HEK293T (cell line): Measurements from ENCODE around the gene TRAPPC12.
"Not testable (repeated sequence)": the region's sequence is repeated elsewhere in the genome, so short reads cannot be mapped to it uniquely, and the experiment has no call there.

Source experiments
- BHLHE40 ChIP-seq: fragments of 450-650 bp; IDR thresholded peaks from 2 replicates; pipeline ENCODE4 v1.6.1; 2016; ENCODE audit warnings: mild to moderate bottlenecking, moderate library complexity, borderline replicate concordance
- FOXK2 ChIP-seq: fragments of 450-650 bp; IDR thresholded peaks from 2 replicates; pipeline ENCODE4 v1.6.1; 2016; ENCODE audit warnings: mild to moderate bottlenecking
- FOXM1 ChIP-seq: fragments of 450-650 bp; IDR thresholded peaks from 2 replicates; pipeline ENCODE4 v1.6.1; 2017; ENCODE audit warnings: mild to moderate bottlenecking, borderline replicate concordance
- HDGF ChIP-seq: fragments of 450-650 bp; IDR thresholded peaks from 2 replicates; pipeline ENCODE4 v1.6.1; 2017; ENCODE audit warnings: antibody characterized with exemption, borderline replicate concordance
- L3MBTL2 ChIP-seq: fragments of 450-650 bp; conservative IDR thresholded peaks from 2 replicates; pipeline ENCODE4 v1.6.1; 2016; ENCODE audit warnings: mild to moderate bottlenecking
- NFRKB ChIP-seq: fragments of 450-650 bp; IDR thresholded peaks from 2 replicates; pipeline ENCODE4 v1.6.1; 2016; ENCODE audit warnings: mild to moderate bottlenecking, moderate library complexity
- SP1 ChIP-seq: fragments of 450-650 bp; IDR thresholded peaks from 2 replicates; pipeline ENCODE4 v1.6.1; 2017
- TF ChIP-seq, protein P1 (sequence below): fragments of 450-650 bp; IDR thresholded peaks from 2 replicates; pipeline ENCODE4 v1.6.1; 2016

GRCh38 chr2:3369340-3370181, 9.9 kb upstream of the TRAPPC12 start:
- TF ChIP-seq L3MBTL2, BHLHE40, SP1, FOXK2, HDGF, FOXM1, NFRKB: not testable (repeated sequence)
- TF ChIP-seq, protein P1, sequence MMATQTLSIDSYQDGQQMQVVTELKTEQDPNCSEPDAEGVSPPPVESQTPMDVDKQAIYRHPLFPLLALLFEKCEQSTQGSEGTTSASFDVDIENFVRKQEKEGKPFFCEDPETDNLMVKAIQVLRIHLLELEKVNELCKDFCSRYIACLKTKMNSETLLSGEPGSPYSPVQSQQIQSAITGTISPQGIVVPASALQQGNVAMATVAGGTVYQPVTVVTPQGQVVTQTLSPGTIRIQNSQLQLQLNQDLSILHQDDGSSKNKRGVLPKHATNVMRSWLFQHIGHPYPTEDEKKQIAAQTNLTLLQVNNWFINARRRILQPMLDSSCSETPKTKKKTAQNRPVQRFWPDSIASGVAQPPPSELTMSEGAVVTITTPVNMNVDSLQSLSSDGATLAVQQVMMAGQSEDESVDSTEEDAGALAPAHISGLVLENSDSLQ: not testable (repeated sequence)
